ENCODE data around the gene LPCAT2.

GRCh38 chr16:55630774-55631173 is 121.9 kb downstream of the LPCAT2 start:
- TF ChIP-seq NFE2L1 (CRISPR knock-in tag; IDR thresholded peaks at IDR 0.05; ENCODE audit: borderline replicate concordance) (no peak), RFX1 (IDR thresholded peaks at IDR 0.05) (no peak), MYC (CRISPR knock-in tag; IDR thresholded peaks at IDR 0.05; ENCODE audit: borderline replicate concordance) (no peak), ZNF329 (CRISPR knock-in tag; IDR thresholded peaks at IDR 0.05; ENCODE audit: low read depth) (no peak), POLR2A (IDR thresholded peaks at IDR 0.05; ENCODE audit: insufficient read depth in 1 of 2, low read depth in 2 of 2, low read length in 2 of 2) (no peak), HOXA5 (CRISPR knock-in tag; IDR thresholded peaks at IDR 0.05) (no peak)

Data from HepG2 (cell line).